Activated CD8-positive, alpha-beta T cell treated with anti-CD3 and anti-CD28 coated beads for 36 hours (primary cell): ENCODE results near the gene ABCG4. TPM values are rescaled to one million over a fixed set of nuclear protein-coding genes. Genes with fewer than 3 reads are reported as not detected.

Experiments
- ATAC-seq: fragments of 200-7000 bp; cut with Tn5 transposase; one replicate; pipeline ENCODE4 v1.10.0; 2021; ENCODE audit warnings: mild to moderate bottlenecking, moderate library complexity
- CTCF ChIA-PET: fragments of 350-600 bp; sonication (Branson Sonifier 250); formaldehyde crosslinking; loops from one replicate; lab custom pipeline; 2021; ENCODE audit warnings: antibody characterized with exemption; lab: Charles Lee
- POLR2A ChIA-PET: fragments of 350-600 bp; sonication (Branson Sonifier 250); formaldehyde crosslinking; loops from one replicate; lab custom pipeline; 2021; ENCODE audit warnings: antibody characterized with exemption; lab: Charles Lee
- DNase-seq: peaks from one replicate; pipeline ENCODE4 v3.0.0-alpha.2; 2020
- H3K27ac Mint-ChIP-seq: one replicate; pipeline ENCODE4 v1.8.0; 2021; ENCODE audit warnings: mild to moderate bottlenecking, mixed read lengths
- H3K27me3 Mint-ChIP-seq: one replicate; pipeline ENCODE4 v1.8.0; 2021; ENCODE audit warnings: mixed read lengths
- H3K36me3 Mint-ChIP-seq: one replicate; pipeline ENCODE4 v1.8.0; 2021; ENCODE audit warnings: low read depth, mixed read lengths
- H3K4me1 Mint-ChIP-seq: one replicate; pipeline ENCODE4 v1.8.0; 2021; ENCODE audit warnings: low read depth, mixed read lengths
- H3K4me3 Mint-ChIP-seq: one replicate; pipeline ENCODE4 v1.8.0; 2021; ENCODE audit warnings: mild to moderate bottlenecking, moderate library complexity, mixed read lengths
- H3K9me3 Mint-ChIP-seq: one replicate; pipeline ENCODE4 v1.8.0; 2021; ENCODE audit warnings: mixed read lengths
- CTCF ChIP-seq: fragments of 200-600 bp; IDR thresholded peaks from one replicate; pipeline ENCODE4 v1.8.0; 2022; ENCODE audit warnings: antibody characterized with exemption, mild to moderate bottlenecking
- intact Hi-C: fragments of 100-400 bp; cut with micrococcal nuclease; formaldehyde crosslinking; loops from one replicate; pipeline ENCODE4 v1.10.0; 2022
- total RNA-seq, 2 experiments: library from RNA; stranded (reverse); gene quantifications; one replicate each; pipeline ENCODE4 v1.2.3, GENCODE V29; 2021

Gene ABCG4
- total RNA-seq, 2 experiments from 2014 or later: not detected

- no peaks in the 10 kb centered on the region for H3K27me3 Mint-ChIP-seq
- intact Hi-C loops: no loop called here
- H3K4me3 Mint-ChIP-seq: no peak overlapping the region
- H3K4me1 Mint-ChIP-seq: peaks cover 34% of the 10 kb centered on the region
- ChIA-PET CTCF (interaction anchor here (0.9 to 1.3 kb wide), 2 partner anchors 15 to 50 kb away, joined by 3 to 5 read pairs; partner anchors contain the start of genes DPAGT1 and VPS11), POLR2A (interaction anchor here (0.6 to 2.9 kb wide), 9 partner anchors 8 to 120 kb away, joined by 3 to 19 read pairs (median 3); partner anchors contain the start of genes C2CD2L, CENATAC and TRAPPC4)
- peak overlapping the region; percentile 37 for H3K27ac Mint-ChIP-seq
- no peak for TF ChIP-seq CTCF
- no peaks in the 10 kb centered on the region for H3K9me3 Mint-ChIP-seq
- no peak for ATAC-seq
- no peak for DNase-seq
- peaks cover 36% of the 10 kb centered on the region for H3K36me3 Mint-ChIP-seq
These were observed 31.7 kb upstream of the ABCG4 start for GRCh38 chr11:119117004-119117706.

GRCh38 chr11:119118227-119118626 lies 30.6 kb upstream of the ABCG4 start:
- CTCF ChIA-PET: interaction anchor here (0.8 to 1.3 kb wide), 6 partner anchors 8 to 88 kb away, joined by 3 to 5 read pairs (median 4); partner anchors contain the start of genes CBL and VPS11
- no peak for ATAC-seq
- Mint-ChIP-seq H3K4me3 (no peak overlapping the region), H3K36me3 (peaks cover 32% of the 10 kb centered on the region), H3K9me3 (no peaks in the 10 kb centered on the region), H3K4me1 (peaks cover 38% of the 10 kb centered on the region), H3K27ac (no peak overlapping the region), H3K27me3 (no peaks in the 10 kb centered on the region)
- TF ChIP-seq CTCF: no peak
- DNase-seq: no peak
- POLR2A ChIA-PET: interaction anchor here (0.6 to 6.2 kb wide), 6 partner anchors 7 to 159 kb away, joined by 3 to 46 read pairs (median 4); partner anchors contain the start of gene C2CD2L
- intact Hi-C loops: no loop called here

- H3K36me3 Mint-ChIP-seq: peaks cover 28% of the 10 kb centered on the region
- CTCF ChIA-PET: interaction anchor here (0.8 to 1.2 kb wide), 5 partner anchors 9 to 87 kb away, joined by 3 to 5 read pairs (median 4); partner anchors contain the start of gene CBL
- POLR2A ChIA-PET: interaction anchor here (0.6 to 6.2 kb wide), 5 partner anchors 8 to 1149 kb away, joined by 3 to 46 read pairs (median 3); partner anchors contain the start of gene C2CD2L
- intact Hi-C loops: no loop called here
- no peak overlapping the region for H3K4me3 Mint-ChIP-seq
- TF ChIP-seq CTCF: no peak
- H3K27me3 Mint-ChIP-seq: no peaks in the 10 kb centered on the region
- H3K9me3 Mint-ChIP-seq: no peaks in the 10 kb centered on the region
- no peak for ATAC-seq
- H3K27ac Mint-ChIP-seq: no peak overlapping the region
- H3K4me1 Mint-ChIP-seq: peaks cover 37% of the 10 kb centered on the region
- no peak for DNase-seq
These were observed 29.9 kb upstream of the ABCG4 start for GRCh38 chr11:119118946-119119345.

- no peaks in the 10 kb centered on the region for H3K9me3 Mint-ChIP-seq
- H3K4me3 Mint-ChIP-seq: peak overlapping the region; percentile 93
- peaks cover 33% of the 10 kb centered on the region for H3K4me1 Mint-ChIP-seq
- CTCF ChIA-PET: interaction anchor here (0.9 to 2.2 kb wide), 5 partner anchors 14 to 85 kb away, joined by 3 to 7 read pairs (median 4); no protein-coding TSS in a partner anchor
- ATAC-seq (no peak), DNase-seq (no peak)
- H3K27ac Mint-ChIP-seq: peak overlapping the region; percentile 89
- H3K27me3 Mint-ChIP-seq: no peaks in the 10 kb centered on the region
- POLR2A ChIA-PET: interaction anchor here (0.6 to 6.2 kb wide), 9 partner anchors 10 to 203 kb away, joined by 3 to 46 read pairs (median 4); no protein-coding TSS in a partner anchor
- intact Hi-C loops: no loop called here
- TF ChIP-seq CTCF: no peak
- H3K36me3 Mint-ChIP-seq: peaks cover 24% of the 10 kb centered on the region
These were observed 28.2 kb upstream of the ABCG4 start for GRCh38 chr11:119120639-119121007.
